ENCODE data around the gene RFX6. TPM values are rescaled to one million over a fixed set of nuclear protein-coding genes. Genes with fewer than 3 reads are reported as not detected.

Gene RFX6
- total and polyA plus RNA-seq, 12 donors = not detected

GRCh38 chr6:116858060-116858459 lies 19.0 kb upstream of the RFX6 start:
- no peaks in the 10 kb centered on the region for H3K36me3 ChIP-seq

DNA sequence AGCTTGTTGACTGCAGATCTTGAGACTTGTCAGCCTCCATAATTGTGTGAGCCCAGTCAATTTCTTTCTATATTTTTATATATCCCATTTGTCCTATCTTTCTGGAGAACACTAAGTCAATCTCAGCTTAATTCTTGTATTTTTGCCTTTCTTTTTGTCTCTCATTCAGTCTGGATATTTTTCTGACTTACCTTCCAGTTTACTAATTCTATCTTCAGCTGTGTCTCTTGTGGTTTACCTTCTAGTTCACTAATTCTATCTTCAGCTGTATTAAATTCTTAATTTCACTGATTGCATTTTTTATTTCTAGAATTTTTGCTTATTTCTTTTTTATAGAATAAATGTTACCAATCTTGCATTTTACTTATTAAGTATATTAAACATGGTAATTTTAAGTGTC lies 17.8 kb upstream of the RFX6 start:
- Histone ChIP-seq H3K4me3 (no peak overlapping the region), H3K36me3 (no peaks in the 10 kb centered on the region), H3K27me3 (no peaks in the 10 kb centered on the region), H3K27ac (no peak overlapping the region), H3K9me3 (peaks cover 0 to 59% (median 31%) of the 10 kb centered on the region in 11 donors), H3K4me1 (no peaks in the 10 kb centered on the region)
- DNase-seq (no peak), ATAC-seq (no peak)
- intact Hi-C loops (cut with DNase I) = no loop called here
- TF ChIP-seq, protein P1, sequence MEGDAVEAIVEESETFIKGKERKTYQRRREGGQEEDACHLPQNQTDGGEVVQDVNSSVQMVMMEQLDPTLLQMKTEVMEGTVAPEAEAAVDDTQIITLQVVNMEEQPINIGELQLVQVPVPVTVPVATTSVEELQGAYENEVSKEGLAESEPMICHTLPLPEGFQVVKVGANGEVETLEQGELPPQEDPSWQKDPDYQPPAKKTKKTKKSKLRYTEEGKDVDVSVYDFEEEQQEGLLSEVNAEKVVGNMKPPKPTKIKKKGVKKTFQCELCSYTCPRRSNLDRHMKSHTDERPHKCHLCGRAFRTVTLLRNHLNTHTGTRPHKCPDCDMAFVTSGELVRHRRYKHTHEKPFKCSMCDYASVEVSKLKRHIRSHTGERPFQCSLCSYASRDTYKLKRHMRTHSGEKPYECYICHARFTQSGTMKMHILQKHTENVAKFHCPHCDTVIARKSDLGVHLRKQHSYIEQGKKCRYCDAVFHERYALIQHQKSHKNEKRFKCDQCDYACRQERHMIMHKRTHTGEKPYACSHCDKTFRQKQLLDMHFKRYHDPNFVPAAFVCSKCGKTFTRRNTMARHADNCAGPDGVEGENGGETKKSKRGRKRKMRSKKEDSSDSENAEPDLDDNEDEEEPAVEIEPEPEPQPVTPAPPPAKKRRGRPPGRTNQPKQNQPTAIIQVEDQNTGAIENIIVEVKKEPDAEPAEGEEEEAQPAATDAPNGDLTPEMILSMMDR (IDR thresholded peaks at IDR 0.05) = no peak

More at GRCh38 chr6:116858060-116858459, 19.0 kb upstream of the RFX6 start:
- Histone ChIP-seq H3K27ac (no peak overlapping the region), H3K9me3 (peaks cover 0 to 66% (median 36%) of the 10 kb centered on the region in 11 donors), H3K4me1 (no peaks in the 10 kb centered on the region), H3K4me3 (no peak overlapping the region), H3K27me3 (no peaks in the 10 kb centered on the region)
- DNase-seq (no peak), ATAC-seq (no peak)
- intact Hi-C loops (cut with DNase I) = no loop called here
- TF ChIP-seq, protein P1 (IDR thresholded peaks at IDR 0.05) = no peak

DNA sequence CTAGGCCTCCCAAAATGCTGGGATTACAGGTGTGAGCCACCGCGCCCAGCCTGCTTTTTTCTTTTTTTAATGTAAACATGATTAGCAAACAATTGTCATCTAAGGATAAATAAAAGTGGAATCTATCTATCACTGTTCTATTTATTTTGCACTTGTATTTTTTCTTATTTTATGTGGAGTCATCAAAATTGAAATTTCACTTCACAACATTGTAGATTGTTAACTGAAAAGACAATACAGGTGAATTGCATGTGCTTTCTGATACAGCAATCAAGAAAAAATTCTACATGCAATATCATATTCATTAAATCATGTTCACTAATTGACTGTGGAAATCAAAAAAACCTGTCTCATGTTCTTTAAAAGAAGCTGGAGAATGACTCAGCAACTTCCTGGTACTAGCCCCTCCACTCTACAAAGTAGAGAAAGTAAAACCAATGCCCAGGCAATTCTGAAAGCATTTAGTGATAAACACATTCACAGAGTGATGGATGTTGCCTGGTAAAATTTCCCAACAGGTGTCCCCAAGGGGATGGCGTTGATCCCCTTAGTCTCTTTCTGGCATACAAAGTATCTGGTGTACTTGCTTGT lies 10.7 kb upstream of the RFX6 start:
- TF ChIP-seq, protein P1 (IDR thresholded peaks at IDR 0.05) = no peak
- ATAC-seq (no peak), DNase-seq (no peak)
- WGBS, 2 donors = 87 to 88% methylated on average over 3 of the region's 3 CpGs
- H3K9me3 ChIP-seq = peaks cover 0 to 5% (median 0%) of the 10 kb centered on the region in 11 donors
- H3K36me3 ChIP-seq = no peaks in the 10 kb centered on the region
- no peak overlapping the region for H3K4me3 ChIP-seq
- H3K27me3 ChIP-seq = no peaks in the 10 kb centered on the region
- no peak overlapping the region for H3K27ac ChIP-seq
- H3K4me1 ChIP-seq = no peaks in the 10 kb centered on the region
- intact Hi-C loops (cut with DNase I) = no loop called here

DNA sequence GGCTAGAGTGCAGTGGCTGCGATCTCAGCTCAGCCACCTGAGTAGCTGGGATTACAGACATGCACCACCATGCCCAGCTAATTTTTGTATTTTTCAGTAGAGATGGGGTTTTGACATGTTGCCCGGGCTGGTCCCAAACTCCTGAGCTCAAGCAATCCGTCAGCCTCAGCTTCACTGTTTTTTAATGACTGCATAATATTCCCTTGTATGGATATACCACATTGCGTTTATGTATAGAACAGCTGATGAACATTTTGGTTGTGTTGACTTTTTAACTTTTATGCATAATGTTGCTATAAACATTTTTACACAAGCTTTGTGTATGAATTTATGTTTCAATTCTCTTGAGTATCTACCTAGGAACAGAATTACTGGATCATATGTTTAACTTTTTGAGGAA lies 4.3 kb upstream of the RFX6 start:
- peaks cover 0 to 9% (median 0%) of the 10 kb centered on the region in 11 donors for H3K9me3 ChIP-seq
- TF ChIP-seq, protein P1 (IDR thresholded peaks at IDR 0.05) = no peak
- H3K27ac ChIP-seq = no peak overlapping the region
- DNase-seq = no peak
- H3K4me3 ChIP-seq = no peak overlapping the region
- 83 to 84% methylated on average over 4 of the region's 4 CpGs for WGBS, 2 donors
- intact Hi-C loops (cut with DNase I) = no loop called here
- peaks cover 0 to 12% (median 4%) of the 10 kb centered on the region in 9 donors for H3K4me1 ChIP-seq
- peaks cover 7 to 52% (median 31%) of the 10 kb centered on the region in 7 donors for H3K27me3 ChIP-seq
- ATAC-seq = no peak
- no peaks in the 10 kb centered on the region for H3K36me3 ChIP-seq
